ENCODE measurements around the gene MCEMP1.

DNA sequence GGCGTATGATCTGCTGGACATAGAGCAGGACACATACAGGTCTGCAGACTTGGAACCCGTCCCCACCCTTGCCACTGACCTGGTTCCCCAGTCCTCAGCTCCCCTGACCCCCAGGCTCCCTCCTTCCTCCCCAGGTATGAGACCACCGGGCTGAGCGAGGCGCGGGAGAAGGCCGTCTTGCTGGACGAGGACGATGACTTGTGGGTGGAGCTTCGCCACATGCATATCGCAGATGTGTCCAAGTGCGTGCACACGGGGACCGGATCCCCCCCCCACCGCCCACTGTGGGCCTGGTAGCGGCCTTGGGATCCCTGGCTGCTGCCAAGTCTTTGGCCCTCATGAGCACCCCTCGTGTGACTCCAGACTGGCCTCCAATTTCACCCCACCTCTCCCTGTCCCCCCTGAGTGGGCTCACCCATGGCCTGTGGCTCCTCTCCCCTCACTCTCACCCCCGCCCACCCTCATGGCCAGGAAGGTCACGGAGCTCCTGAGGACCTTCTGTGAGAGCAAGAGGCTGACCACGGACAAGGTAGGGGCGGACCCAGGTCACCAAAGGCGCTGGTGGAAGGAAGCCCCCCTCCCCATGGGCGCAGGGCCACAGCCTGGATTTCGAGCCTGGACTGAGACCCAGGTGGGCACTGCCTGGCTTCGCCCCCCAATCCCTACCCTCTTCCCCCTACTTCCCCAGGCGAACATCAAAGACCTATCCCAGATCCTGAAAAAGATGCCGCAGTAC lies 34.4 kb upstream of the MCEMP1 start:
- TF ChIP-seq CTCF (IDR thresholded peaks at IDR 0.05) (no peak), ZFX (IDR thresholded peaks at IDR 0.05; ENCODE audit: borderline replicate concordance) (no peak)
